Colonic mucosa (tissue), 4 donors: ENCODE measurements around the gene EEA1. TPM values are rescaled to one million over a fixed set of nuclear protein-coding genes. Genes with fewer than 3 reads are reported as not detected.

ENCODE experiments used
- DNase-seq: peaks from one replicate; pipeline ENCODE4 v3.0.0-alpha.2; 2020
- H3K27ac ChIP-seq: fragments of 200-600 bp; one replicate; pipeline ENCODE4 v1.8.0; 2021
- H3K27me3 ChIP-seq: fragments of 200-600 bp; one replicate; pipeline ENCODE4 v1.8.0; 2021
- H3K36me3 ChIP-seq: fragments of 200-600 bp; one replicate; pipeline ENCODE4 v1.8.0; 2021
- H3K4me1 ChIP-seq: fragments of 200-600 bp; one replicate; pipeline ENCODE4 v1.8.0; 2021; ENCODE audit warnings: mild to moderate bottlenecking
- H3K4me3 ChIP-seq: fragments of 200-600 bp; one replicate; pipeline ENCODE4 v1.8.0; 2021
- H3K9ac ChIP-seq, 2 donors: one replicate each; pipeline ENCODE4 v1.7.0; 2013; ENCODE audit warnings: control low read depth in 2 of 2, low read depth in 2 of 2, low read length in 2 of 2
- H3K9me3 ChIP-seq: fragments of 200-600 bp; one replicate; pipeline ENCODE4 v1.8.0; 2021
- intact Hi-C: fragments of 100-400 bp; cut with DNase I; formaldehyde crosslinking; loops from one replicate; pipeline ENCODE4 v1.14.1; 2022
- total RNA-seq, 2 donors: library from RNA; stranded (reverse); fragmentation: NEBNext Ultra II Directional in 1 of 2; extraction: Animal tissue kit (Norgen Biotek cat#: 25700) in 1 of 2; gene quantifications; one replicate each; pipeline ENCODE4 v1.2.1, GENCODE V29; 2021
- TF ChIP-seq, protein P1 (sequence below): fragments of 200-600 bp; IDR thresholded peaks from one replicate; pipeline ENCODE4 v1.8.0; 2022; ENCODE audit warnings: antibody characterized with exemption, mild to moderate bottlenecking
- donor health status: healthy.
- donor health status: DM: no; HTN: no; CAD: no.
- donor health status: DM: no; HTN: no; CAD: no.

Gene EEA1
- total RNA-seq, 2 donors from 2014 or later: 23.0 to 38.7 TPM

GRCh38 chr12:92735131-92735721 lies 193.9 kb downstream of the EEA1 start:
- H3K36me3 ChIP-seq: no peaks in the 10 kb centered on the region
- no peak overlapping the region for H3K9ac ChIP-seq
- no peaks in the 10 kb centered on the region for H3K4me1 ChIP-seq
- H3K27me3 ChIP-seq: no peaks in the 10 kb centered on the region
- intact Hi-C loops: no loop called here
- H3K4me3 ChIP-seq: no peak overlapping the region
- no peak overlapping the region for H3K27ac ChIP-seq
- no peaks in the 10 kb centered on the region for H3K9me3 ChIP-seq
- DNase-seq: no peak
- TF ChIP-seq, protein P1, sequence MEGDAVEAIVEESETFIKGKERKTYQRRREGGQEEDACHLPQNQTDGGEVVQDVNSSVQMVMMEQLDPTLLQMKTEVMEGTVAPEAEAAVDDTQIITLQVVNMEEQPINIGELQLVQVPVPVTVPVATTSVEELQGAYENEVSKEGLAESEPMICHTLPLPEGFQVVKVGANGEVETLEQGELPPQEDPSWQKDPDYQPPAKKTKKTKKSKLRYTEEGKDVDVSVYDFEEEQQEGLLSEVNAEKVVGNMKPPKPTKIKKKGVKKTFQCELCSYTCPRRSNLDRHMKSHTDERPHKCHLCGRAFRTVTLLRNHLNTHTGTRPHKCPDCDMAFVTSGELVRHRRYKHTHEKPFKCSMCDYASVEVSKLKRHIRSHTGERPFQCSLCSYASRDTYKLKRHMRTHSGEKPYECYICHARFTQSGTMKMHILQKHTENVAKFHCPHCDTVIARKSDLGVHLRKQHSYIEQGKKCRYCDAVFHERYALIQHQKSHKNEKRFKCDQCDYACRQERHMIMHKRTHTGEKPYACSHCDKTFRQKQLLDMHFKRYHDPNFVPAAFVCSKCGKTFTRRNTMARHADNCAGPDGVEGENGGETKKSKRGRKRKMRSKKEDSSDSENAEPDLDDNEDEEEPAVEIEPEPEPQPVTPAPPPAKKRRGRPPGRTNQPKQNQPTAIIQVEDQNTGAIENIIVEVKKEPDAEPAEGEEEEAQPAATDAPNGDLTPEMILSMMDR: no peak

DNA sequence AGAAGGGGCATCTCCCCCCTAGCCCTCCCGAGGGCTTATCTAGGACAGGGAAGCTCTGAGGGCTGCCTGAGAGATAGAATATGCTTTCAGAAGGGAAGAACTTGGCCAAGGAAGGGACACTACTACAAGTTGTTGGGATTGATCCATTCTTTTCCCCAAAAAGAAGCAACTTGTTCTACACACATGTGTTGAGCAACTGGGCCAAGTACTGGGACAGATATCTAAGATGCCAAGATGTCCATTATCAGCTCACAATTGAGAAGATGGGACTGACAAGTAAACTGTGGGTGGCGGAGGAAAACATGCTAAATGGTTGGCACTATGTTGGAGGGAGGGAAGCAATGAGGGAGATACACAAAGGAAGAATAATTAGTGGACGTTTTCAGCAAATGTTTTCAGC lies 195.4 kb downstream of the EEA1 start:
- no peak overlapping the region for H3K9ac ChIP-seq
- no peaks in the 10 kb centered on the region for H3K27me3 ChIP-seq
- no peak overlapping the region for H3K27ac ChIP-seq
- DNase-seq: no peak
- TF ChIP-seq, protein P1: no peak
- intact Hi-C loops: no loop called here
- H3K4me3 ChIP-seq: no peak overlapping the region
- H3K9me3 ChIP-seq: no peaks in the 10 kb centered on the region
- no peaks in the 10 kb centered on the region for H3K36me3 ChIP-seq
- H3K4me1 ChIP-seq: no peaks in the 10 kb centered on the region

GRCh38 chr12:92733181-92733580 lies 195.9 kb downstream of the EEA1 start:
- intact Hi-C loops: no loop called here
- no peaks in the 10 kb centered on the region for H3K4me1 ChIP-seq
- TF ChIP-seq, protein P1: no peak
- no peak overlapping the region for H3K4me3 ChIP-seq
- no peak for DNase-seq
- no peak overlapping the region for H3K9ac ChIP-seq
- H3K36me3 ChIP-seq: no peaks in the 10 kb centered on the region
- no peak overlapping the region for H3K27ac ChIP-seq
- H3K27me3 ChIP-seq: no peaks in the 10 kb centered on the region
- no peaks in the 10 kb centered on the region for H3K9me3 ChIP-seq

GRCh38 chr12:92732716-92733115 lies 196.4 kb downstream of the EEA1 start:
- no peak overlapping the region for H3K4me3 ChIP-seq
- H3K27ac ChIP-seq: no peak overlapping the region
- H3K4me1 ChIP-seq: no peaks in the 10 kb centered on the region
- H3K9ac ChIP-seq: no peak overlapping the region
- no peaks in the 10 kb centered on the region for H3K36me3 ChIP-seq
- TF ChIP-seq, protein P1: no peak
- H3K9me3 ChIP-seq: no peaks in the 10 kb centered on the region
- H3K27me3 ChIP-seq: no peaks in the 10 kb centered on the region
- intact Hi-C loops: no loop called here
- DNase-seq: no peak

DNA sequence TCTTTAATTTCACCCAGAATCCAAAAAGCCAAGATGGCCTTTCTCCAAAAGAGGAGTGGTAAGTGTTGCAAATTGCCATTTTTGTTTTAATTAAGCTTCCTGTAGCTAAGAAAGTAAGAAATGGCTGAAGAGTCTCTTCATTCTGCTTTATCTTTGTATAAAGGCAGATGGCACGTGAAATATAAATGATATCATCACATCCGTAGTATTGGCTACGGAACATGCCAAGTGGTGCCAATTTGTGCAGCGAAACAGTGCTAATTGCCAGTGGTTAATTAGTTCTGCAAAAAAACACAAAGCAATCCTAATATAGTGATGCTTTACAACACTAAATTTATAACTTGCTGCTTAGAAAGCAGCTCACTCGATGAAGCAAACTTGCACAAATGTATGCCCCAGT lies 196.9 kb downstream of the EEA1 start:
- Histone ChIP-seq H3K27ac (no peak overlapping the region), H3K9ac (no peak overlapping the region), H3K4me3 (no peak overlapping the region), H3K4me1 (no peaks in the 10 kb centered on the region), H3K27me3 (no peaks in the 10 kb centered on the region), H3K36me3 (no peaks in the 10 kb centered on the region), H3K9me3 (no peaks in the 10 kb centered on the region)
- intact Hi-C loops: no loop called here
- TF ChIP-seq, protein P1: no peak
- no peak for DNase-seq
